ENCODE data around the gene ERMP1. TPM values are rescaled to one million over a fixed set of nuclear protein-coding genes. Genes with fewer than 3 reads are reported as not detected.

ERMP1 gene
- total RNA-seq, 1 experiment from 2014 or later = 17.8 TPM

DNA sequence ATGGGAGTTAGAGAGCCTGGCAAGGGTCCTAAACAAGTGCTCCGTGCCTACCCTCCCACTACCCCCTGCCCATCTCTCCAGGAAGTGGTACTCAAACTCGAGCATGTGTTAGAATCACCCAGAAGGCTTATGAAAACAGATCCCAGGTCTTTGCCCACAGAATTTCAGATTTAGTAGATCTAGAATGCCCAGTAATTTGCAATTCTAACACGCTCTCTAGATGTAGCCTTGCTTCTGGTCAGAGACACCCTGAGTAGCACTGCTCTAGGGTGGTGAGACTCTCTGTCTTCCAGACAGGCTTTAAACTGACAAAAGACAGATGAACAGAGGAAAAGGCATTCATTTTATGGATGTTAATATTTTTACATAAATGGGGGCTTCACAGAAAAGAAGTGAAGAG is 20.7 kb upstream of the ERMP1 start:
- ChIA-PET POLR2A (ENCODE audit: unreplicated experiment) (no interaction called here), CTCF (no interaction called here)
- BruUV-seq (replicated peaks) = no TSS peak
- ATAC-seq = no peak
- Histone ChIP-seq H4K20me1 (ENCODE audit: low read length) (no peaks in the 10 kb centered on the region), H3K9ac (ENCODE audit: low read length) (no peak overlapping the region), H3K4me1 (ENCODE audit: insufficient read depth, low read length) (peaks cover 14% of the 10 kb centered on the region), H3F3A (ENCODE audit: low read length, unreplicated experiment) (no peaks in the 10 kb centered on the region), H3K9me2 (replicated peaks; ENCODE audit: low read length) (no peaks in the 10 kb centered on the region), H3K36me3 (ENCODE audit: low read depth, low read length) (no peaks in the 10 kb centered on the region), H2AFZ (ENCODE audit: low read length) (no peak overlapping the region), H3K27ac (ENCODE audit: low read length) (no peak overlapping the region), H3K9me3 (ENCODE audit: low read length) (no peaks in the 10 kb centered on the region), H3K79me2 (ENCODE audit: low read length) (no peaks in the 10 kb centered on the region), H3K4me2 (ENCODE audit: low read length) (no peak overlapping the region), H3K4me3 (ENCODE audit: low read length) (no peak overlapping the region), H3K27me3 (ENCODE audit: low read length) (no peaks in the 10 kb centered on the region)
- no peak for DNase-seq
- TF ChIP-seq, protein P1, sequence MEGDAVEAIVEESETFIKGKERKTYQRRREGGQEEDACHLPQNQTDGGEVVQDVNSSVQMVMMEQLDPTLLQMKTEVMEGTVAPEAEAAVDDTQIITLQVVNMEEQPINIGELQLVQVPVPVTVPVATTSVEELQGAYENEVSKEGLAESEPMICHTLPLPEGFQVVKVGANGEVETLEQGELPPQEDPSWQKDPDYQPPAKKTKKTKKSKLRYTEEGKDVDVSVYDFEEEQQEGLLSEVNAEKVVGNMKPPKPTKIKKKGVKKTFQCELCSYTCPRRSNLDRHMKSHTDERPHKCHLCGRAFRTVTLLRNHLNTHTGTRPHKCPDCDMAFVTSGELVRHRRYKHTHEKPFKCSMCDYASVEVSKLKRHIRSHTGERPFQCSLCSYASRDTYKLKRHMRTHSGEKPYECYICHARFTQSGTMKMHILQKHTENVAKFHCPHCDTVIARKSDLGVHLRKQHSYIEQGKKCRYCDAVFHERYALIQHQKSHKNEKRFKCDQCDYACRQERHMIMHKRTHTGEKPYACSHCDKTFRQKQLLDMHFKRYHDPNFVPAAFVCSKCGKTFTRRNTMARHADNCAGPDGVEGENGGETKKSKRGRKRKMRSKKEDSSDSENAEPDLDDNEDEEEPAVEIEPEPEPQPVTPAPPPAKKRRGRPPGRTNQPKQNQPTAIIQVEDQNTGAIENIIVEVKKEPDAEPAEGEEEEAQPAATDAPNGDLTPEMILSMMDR (conservative IDR thresholded peaks at IDR 0.05; ENCODE audit: low read depth, low read length) = no peak
- TF ChIP-seq EZH2phosphoT487 (IDR thresholded peaks at IDR 0.05; ENCODE audit: borderline replicate concordance, low read length) (no peak), EZH2 (IDR thresholded peaks at IDR 0.05; ENCODE audit: low read length, unreplicated experiment) (no peak)
- intact Hi-C loops (cut with micrococcal nuclease) = no loop called here

DNA sequence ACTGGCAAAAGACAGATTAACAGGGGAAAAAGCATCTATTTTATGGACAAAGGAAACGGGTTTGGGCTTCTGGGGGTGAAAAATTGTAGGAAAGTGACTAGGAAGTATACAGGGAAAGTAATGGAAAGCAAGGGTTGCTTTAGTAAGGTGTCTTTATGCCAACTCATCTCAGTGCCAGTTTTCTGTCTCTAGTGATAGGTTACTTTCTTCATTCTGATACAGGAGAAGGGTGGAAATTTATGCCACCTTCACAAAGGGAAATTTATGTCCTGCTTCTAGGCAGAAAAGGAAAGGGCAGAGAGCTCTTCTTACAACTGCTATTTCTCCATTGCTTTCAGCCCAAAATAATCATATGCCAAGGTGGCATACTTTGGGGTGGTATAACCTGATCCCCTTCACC is 20.1 kb upstream of the ERMP1 start:
- TF ChIP-seq, protein P1 (conservative IDR thresholded peaks at IDR 0.05; ENCODE audit: low read depth, low read length) = no peak
- no peak for TF ChIP-seq EZH2phosphoT487 (IDR thresholded peaks at IDR 0.05; ENCODE audit: borderline replicate concordance, low read length)
- no peak for TF ChIP-seq EZH2 (IDR thresholded peaks at IDR 0.05; ENCODE audit: low read length, unreplicated experiment)
- DNase-seq (no peak), ATAC-seq (no peak)
- Histone ChIP-seq H3K79me2 (ENCODE audit: low read length) (no peaks in the 10 kb centered on the region), H3K4me1 (ENCODE audit: insufficient read depth, low read length) (peaks cover 14% of the 10 kb centered on the region), H3K27me3 (ENCODE audit: low read length) (no peaks in the 10 kb centered on the region), H3K9me2 (replicated peaks; ENCODE audit: low read length) (no peaks in the 10 kb centered on the region), H3K9ac (ENCODE audit: low read length) (no peak overlapping the region), H3K36me3 (ENCODE audit: low read depth, low read length) (no peaks in the 10 kb centered on the region), H4K20me1 (ENCODE audit: low read length) (no peaks in the 10 kb centered on the region), H2AFZ (ENCODE audit: low read length) (no peak overlapping the region), H3K4me3 (ENCODE audit: low read length) (no peak overlapping the region), H3K9me3 (ENCODE audit: low read length) (no peaks in the 10 kb centered on the region), H3K27ac (ENCODE audit: low read length) (no peak overlapping the region), H3F3A (ENCODE audit: low read length, unreplicated experiment) (no peaks in the 10 kb centered on the region), H3K4me2 (ENCODE audit: low read length) (no peak overlapping the region)
- BruUV-seq (replicated peaks) = no TSS peak
- intact Hi-C loops (cut with micrococcal nuclease) = no loop called here
- CTCF ChIA-PET = no interaction called here
- POLR2A ChIA-PET (ENCODE audit: unreplicated experiment) = no interaction called here

DNA sequence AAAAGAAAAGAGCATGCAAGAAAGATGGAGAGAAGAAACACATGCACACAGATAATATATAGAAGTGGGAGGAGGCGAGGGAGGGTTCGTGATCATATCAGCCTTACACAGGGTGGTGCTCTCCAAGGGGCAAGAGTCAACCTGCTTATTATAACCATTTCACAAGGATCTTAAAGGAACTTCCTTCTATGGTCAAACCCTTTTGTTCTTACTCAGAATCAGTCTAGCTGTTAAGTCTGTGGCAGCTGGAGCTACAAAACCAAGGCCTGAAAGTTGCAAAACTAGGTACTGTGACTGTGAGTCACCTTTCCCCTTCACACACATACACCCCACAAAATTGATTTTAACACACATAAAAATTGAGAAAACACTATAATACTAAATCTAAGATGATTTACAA is 18.5 kb upstream of the ERMP1 start:
- Histone ChIP-seq H3K9ac (ENCODE audit: low read length) (no peak overlapping the region), H3K4me3 (ENCODE audit: low read length) (no peak overlapping the region), H3F3A (ENCODE audit: low read length, unreplicated experiment) (no peaks in the 10 kb centered on the region), H3K9me3 (ENCODE audit: low read length) (no peaks in the 10 kb centered on the region), H4K20me1 (ENCODE audit: low read length) (no peaks in the 10 kb centered on the region), H2AFZ (ENCODE audit: low read length) (no peak overlapping the region), H3K27me3 (ENCODE audit: low read length) (no peaks in the 10 kb centered on the region), H3K9me2 (replicated peaks; ENCODE audit: low read length) (no peaks in the 10 kb centered on the region), H3K36me3 (ENCODE audit: low read depth, low read length) (no peaks in the 10 kb centered on the region), H3K27ac (ENCODE audit: low read length) (no peak overlapping the region), H3K4me2 (ENCODE audit: low read length) (peak overlapping the region; percentile 26; the same call in 1 of the 2 replicates), H3K4me1 (ENCODE audit: insufficient read depth, low read length) (peaks cover 19% of the 10 kb centered on the region), H3K79me2 (ENCODE audit: low read length) (no peaks in the 10 kb centered on the region)
- ChIA-PET POLR2A (ENCODE audit: unreplicated experiment) (no interaction called here), CTCF (no interaction called here)
- intact Hi-C loops (cut with micrococcal nuclease) = no loop called here
- peak; percentile 76 for ATAC-seq
- peak; percentile 57 for DNase-seq
- no TSS peak for BruUV-seq (replicated peaks)
- TF ChIP-seq, protein P1 (conservative IDR thresholded peaks at IDR 0.05; ENCODE audit: low read depth, low read length) = no peak
- no peak for TF ChIP-seq EZH2phosphoT487 (IDR thresholded peaks at IDR 0.05; ENCODE audit: borderline replicate concordance, low read length)
- no peak for TF ChIP-seq EZH2 (IDR thresholded peaks at IDR 0.05; ENCODE audit: low read length, unreplicated experiment)

Data from PC-3 (cell line).